ENCODE results near the gene SLC22A23.

DNA sequence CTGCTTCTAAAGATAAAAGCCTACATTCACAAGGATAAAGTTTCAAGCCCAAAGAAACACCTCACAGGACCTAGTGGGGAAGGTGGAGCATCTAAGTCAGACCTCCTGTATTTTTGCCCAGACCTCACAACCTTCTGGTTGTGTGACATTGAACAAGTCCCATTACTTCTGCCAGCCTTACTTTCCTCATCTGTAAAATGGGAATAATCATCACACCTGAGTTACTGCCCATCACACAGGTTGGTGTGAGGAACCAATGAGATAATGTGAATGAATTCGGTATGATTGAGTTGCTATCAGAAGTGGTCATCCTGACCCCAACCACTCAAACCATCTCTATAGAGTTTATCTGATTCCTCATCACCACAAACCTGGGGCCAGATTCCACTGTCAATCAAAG, 11.1 kb upstream of the SLC22A23 start:
- TF ChIP-seq, protein P1, sequence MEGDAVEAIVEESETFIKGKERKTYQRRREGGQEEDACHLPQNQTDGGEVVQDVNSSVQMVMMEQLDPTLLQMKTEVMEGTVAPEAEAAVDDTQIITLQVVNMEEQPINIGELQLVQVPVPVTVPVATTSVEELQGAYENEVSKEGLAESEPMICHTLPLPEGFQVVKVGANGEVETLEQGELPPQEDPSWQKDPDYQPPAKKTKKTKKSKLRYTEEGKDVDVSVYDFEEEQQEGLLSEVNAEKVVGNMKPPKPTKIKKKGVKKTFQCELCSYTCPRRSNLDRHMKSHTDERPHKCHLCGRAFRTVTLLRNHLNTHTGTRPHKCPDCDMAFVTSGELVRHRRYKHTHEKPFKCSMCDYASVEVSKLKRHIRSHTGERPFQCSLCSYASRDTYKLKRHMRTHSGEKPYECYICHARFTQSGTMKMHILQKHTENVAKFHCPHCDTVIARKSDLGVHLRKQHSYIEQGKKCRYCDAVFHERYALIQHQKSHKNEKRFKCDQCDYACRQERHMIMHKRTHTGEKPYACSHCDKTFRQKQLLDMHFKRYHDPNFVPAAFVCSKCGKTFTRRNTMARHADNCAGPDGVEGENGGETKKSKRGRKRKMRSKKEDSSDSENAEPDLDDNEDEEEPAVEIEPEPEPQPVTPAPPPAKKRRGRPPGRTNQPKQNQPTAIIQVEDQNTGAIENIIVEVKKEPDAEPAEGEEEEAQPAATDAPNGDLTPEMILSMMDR (IDR thresholded peaks at IDR 0.05): no peak
- TF ChIP-seq POLR2A (IDR thresholded peaks at IDR 0.05): no peak
